Activated naive CD4-positive, alpha-beta T cell treated with anti-CD3 and anti-CD28 coated beads, Interleukin-2, amount 10 ng/mL, durations not matched to agents 7 days and 5 days (primary cell): ENCODE data around the gene PRKCA.

ENCODE experiments used
- CTCF ChIA-PET: fragments of 350-600 bp; sonication (Branson Sonifier 250); formaldehyde crosslinking; loops from one replicate; lab custom pipeline; 2021; ENCODE audit warnings: antibody characterized with exemption; lab: Charles Lee
- DNase-seq: peaks from one replicate; pipeline ENCODE4 v3.0.0-alpha.2; 2020
- H3K27ac Mint-ChIP-seq: one replicate; pipeline ENCODE4 v1.8.0; 2021; ENCODE audit warnings: mild to moderate bottlenecking, moderate library complexity, mixed read lengths
- H3K27me3 Mint-ChIP-seq: one replicate; pipeline ENCODE4 v1.8.0; 2021; ENCODE audit warnings: mild to moderate bottlenecking, mixed read lengths
- H3K36me3 Mint-ChIP-seq: one replicate; pipeline ENCODE4 v1.8.0; 2021; ENCODE audit warnings: mixed read lengths
- H3K4me1 Mint-ChIP-seq: one replicate; pipeline ENCODE4 v1.8.0; 2021; ENCODE audit warnings: mixed read lengths
- H3K4me3 Mint-ChIP-seq: one replicate; pipeline ENCODE4 v1.8.0; 2021; ENCODE audit warnings: mild to moderate bottlenecking, moderate library complexity, mixed read lengths
- H3K9me3 Mint-ChIP-seq: one replicate; pipeline ENCODE4 v1.8.0; 2021; ENCODE audit warnings: mixed read lengths

The PRKCA gene

DNA sequence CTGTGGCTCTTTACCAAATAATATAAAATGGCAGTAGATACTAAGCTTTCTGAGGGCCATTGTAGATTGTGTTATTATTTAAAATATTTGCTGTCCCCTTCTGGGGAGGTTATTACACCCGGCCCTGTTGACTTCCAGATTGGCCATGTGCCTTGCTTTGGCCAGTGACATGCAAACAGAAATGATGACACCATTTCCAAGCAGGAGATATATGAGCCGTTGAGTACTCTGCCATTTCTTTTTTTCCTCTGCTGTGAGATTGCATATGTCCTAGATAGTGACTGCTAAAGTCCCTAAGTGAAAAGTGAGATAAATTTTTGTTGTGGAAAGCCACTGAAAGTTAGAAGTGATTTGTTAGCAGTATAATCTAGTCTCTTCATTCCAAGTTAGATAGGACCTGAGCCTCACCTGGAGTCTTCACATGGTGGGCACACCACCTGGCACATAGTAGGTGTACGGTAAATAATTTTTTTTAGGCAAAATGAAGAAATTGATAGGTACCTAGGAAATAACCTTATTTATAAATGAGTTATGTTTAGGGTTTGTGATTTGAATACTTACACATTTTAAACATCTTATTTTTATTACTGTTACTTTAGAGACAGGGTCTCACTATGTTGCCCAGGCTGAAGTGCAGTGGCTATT, 328.5 kb downstream of the PRKCA start:
- no peaks in the 10 kb centered on the region for H3K27me3 Mint-ChIP-seq
- peaks cover 28% of the 10 kb centered on the region for H3K4me1 Mint-ChIP-seq
- H3K27ac Mint-ChIP-seq = no peak overlapping the region
- no peak overlapping the region for H3K4me3 Mint-ChIP-seq
- CTCF ChIA-PET = no interaction called here
- H3K36me3 Mint-ChIP-seq = peaks cover 10% of the 10 kb centered on the region
- DNase-seq = no peak
- no peaks in the 10 kb centered on the region for H3K9me3 Mint-ChIP-seq

DNA sequence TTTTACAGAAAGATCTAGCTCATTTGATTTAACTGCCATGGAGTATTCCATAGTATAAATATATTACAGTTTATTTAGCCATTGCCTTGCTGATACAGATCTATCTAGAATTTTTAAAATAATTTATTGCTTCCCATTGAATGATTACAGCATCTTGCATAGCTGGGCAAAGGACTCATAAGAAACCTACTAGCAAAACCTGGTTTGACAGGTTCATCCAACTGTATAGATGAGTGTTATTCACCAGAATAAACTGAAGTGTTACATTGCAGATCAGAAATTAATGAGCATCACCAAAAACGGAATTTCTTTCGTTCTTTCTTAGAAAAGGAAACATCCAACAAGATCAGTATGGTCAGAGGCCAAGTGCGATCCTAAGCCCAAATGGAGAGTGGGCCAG, 330.3 kb downstream of the PRKCA start:
- H3K9me3 Mint-ChIP-seq = no peaks in the 10 kb centered on the region
- peak overlapping the region; percentile 26 for H3K27ac Mint-ChIP-seq
- H3K36me3 Mint-ChIP-seq = peaks cover 14% of the 10 kb centered on the region
- peaks cover 28% of the 10 kb centered on the region for H3K4me1 Mint-ChIP-seq
- H3K27me3 Mint-ChIP-seq = no peaks in the 10 kb centered on the region
- CTCF ChIA-PET = interaction anchor here (0.8 to 1.1 kb wide), 2 partner anchors 41 to 66 kb away, joined by 3 to 6 read pairs; no protein-coding TSS in a partner anchor
- no peak for DNase-seq
- H3K4me3 Mint-ChIP-seq = no peak overlapping the region

DNA sequence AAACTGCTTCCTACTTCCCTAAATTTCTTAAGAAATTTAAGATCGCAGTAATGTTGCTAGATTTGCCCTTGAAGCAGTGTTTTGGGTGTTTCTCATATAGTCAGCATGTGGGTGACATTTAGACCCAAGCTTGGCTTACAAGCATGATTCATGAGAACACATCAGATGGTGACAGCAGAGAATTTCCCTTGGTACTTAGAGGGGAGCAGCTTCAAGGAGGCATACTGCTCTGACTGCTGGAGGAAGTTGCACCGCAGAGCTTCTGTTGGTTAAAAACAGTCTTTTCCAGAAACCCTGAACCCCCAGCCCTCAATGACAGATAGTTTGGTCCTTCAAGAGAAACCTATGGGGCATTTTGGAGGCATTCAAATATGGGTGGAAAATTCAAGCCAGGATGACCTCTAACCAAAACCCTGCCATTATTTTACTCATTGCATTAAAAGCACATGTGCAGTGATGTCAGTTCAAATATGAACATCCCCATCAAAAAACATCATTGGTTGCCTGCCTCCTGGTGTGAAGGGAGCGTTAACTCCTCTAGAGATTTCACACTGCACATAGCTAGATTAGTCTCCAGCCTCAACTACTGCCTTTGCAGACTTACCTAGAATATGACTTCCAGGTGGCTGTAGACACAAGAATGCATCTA, 331.0 kb downstream of the PRKCA start:
- H3K27ac Mint-ChIP-seq = peak overlapping the region; percentile 33
- no peaks in the 10 kb centered on the region for H3K9me3 Mint-ChIP-seq
- DNase-seq = peak; percentile 53
- CTCF ChIA-PET = interaction anchor here (0.8 to 1.1 kb wide), 2 partner anchors 40 to 67 kb away, joined by 3 to 6 read pairs; no protein-coding TSS in a partner anchor
- peaks cover 17% of the 10 kb centered on the region for H3K36me3 Mint-ChIP-seq
- peaks cover 28% of the 10 kb centered on the region for H3K4me1 Mint-ChIP-seq
- no peak overlapping the region for H3K4me3 Mint-ChIP-seq
- H3K27me3 Mint-ChIP-seq = no peaks in the 10 kb centered on the region

DNA sequence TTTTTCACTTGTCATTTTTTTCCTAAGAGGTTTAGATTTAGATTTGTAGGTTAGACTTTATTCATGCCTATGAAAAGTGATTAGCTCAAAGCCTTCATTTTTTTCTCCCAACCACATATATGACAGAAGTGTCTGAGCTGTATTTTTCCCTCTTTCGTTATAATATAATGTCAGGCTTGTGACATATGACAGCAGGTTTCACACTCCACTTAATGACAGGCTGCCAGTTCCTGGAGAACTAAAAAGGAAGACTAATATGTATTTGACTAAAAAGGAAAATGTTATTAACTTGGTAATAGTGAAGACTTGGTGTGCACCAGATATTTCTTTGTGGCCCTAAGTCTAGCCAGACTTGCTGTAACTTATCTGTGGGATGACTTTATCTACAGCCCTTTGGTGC, 331.8 kb downstream of the PRKCA start:
- Mint-ChIP-seq H3K4me1 (peaks cover 28% of the 10 kb centered on the region), H3K27ac (no peak overlapping the region), H3K27me3 (no peaks in the 10 kb centered on the region), H3K4me3 (no peak overlapping the region), H3K36me3 (peaks cover 17% of the 10 kb centered on the region), H3K9me3 (no peaks in the 10 kb centered on the region)
- no peak for DNase-seq
- CTCF ChIA-PET = no interaction called here

DNA sequence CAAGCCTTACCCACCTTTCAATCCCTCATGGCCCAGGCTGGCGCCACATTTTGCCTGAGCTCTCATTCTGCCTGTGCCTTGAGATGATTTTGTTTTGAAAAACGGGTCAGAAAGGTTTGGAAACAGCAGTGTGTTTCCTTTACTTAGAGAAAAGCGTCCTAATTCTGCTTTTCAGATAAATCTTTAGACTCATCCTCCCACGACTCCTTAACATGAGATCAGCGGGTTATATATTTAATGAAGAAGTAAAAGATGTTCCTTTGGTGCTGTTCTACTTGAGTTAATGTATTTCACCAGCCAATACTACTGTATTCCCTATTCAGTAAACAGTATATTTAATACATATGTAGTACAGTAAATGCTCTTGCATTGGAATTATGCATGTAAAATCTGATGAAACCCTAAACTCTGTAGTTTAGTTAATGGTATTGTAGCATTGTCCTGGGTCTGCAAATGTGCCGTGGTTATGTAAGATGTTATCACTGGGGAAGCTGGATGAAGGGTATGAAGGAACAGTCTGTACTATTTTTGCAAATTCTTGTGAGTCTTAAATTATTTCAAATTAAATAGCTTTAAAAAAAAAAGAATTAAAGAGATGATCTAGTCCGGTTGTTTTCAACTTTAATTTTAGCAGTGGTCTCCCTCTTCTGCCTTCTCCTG, 333.1 kb downstream of the PRKCA start:
- peaks cover 28% of the 10 kb centered on the region for H3K4me1 Mint-ChIP-seq
- H3K36me3 Mint-ChIP-seq = peaks cover 23% of the 10 kb centered on the region
- H3K27me3 Mint-ChIP-seq = no peaks in the 10 kb centered on the region
- no peak for DNase-seq
- no peak overlapping the region for H3K4me3 Mint-ChIP-seq
- no peak overlapping the region for H3K27ac Mint-ChIP-seq
- CTCF ChIA-PET = no interaction called here
- H3K9me3 Mint-ChIP-seq = peaks cover 4% of the 10 kb centered on the region

DNA sequence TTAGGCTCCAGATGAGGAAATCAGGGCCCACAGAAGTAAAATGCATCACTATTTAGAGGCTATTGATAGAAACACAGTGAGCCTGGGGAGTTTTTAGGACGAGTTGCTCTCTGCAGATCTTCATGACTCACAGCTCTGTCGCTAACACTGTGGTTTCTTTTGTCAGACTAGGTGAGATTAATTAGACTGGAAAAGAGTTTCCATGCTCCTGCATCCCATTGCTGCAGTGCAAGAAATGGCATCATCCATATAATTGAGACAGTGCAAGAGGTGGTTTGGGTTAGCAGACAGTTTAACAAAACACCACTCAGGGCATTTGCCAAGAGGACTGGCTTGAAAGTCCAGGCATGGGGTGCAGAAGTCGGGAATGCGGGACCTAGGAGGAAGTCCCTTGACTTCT, 333.7 kb downstream of the PRKCA start:
- no peak overlapping the region for H3K4me3 Mint-ChIP-seq
- H3K27ac Mint-ChIP-seq = no peak overlapping the region
- H3K4me1 Mint-ChIP-seq = peaks cover 28% of the 10 kb centered on the region
- CTCF ChIA-PET = no interaction called here
- H3K36me3 Mint-ChIP-seq = peaks cover 23% of the 10 kb centered on the region
- no peaks in the 10 kb centered on the region for H3K27me3 Mint-ChIP-seq
- H3K9me3 Mint-ChIP-seq = peaks cover 4% of the 10 kb centered on the region
- no peak for DNase-seq

DNA sequence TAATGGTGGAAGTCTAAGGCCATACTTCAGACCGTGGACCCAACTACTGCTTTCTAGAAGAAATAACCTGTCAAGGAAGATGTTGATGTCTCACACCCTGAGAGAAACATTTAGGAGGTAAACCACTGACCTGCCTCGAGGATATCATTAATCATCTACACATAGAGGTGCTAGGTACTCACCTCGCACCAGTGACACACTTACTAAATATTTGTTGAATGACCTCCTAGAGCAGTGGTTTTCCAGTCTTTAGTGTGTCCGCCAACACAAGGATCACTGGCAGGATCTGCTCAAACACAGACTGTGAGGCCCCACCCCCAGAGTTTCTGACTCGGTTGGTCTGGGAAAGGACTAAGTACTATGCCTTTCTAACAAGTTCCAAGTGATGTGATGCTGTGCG, 335.1 kb downstream of the PRKCA start:
- Mint-ChIP-seq H3K4me1 (peaks cover 23% of the 10 kb centered on the region), H3K36me3 (peaks cover 36% of the 10 kb centered on the region), H3K27ac (no peak overlapping the region), H3K27me3 (no peaks in the 10 kb centered on the region), H3K4me3 (no peak overlapping the region), H3K9me3 (peaks cover 4% of the 10 kb centered on the region)
- no peak for DNase-seq
- CTCF ChIA-PET = no interaction called here

DNA sequence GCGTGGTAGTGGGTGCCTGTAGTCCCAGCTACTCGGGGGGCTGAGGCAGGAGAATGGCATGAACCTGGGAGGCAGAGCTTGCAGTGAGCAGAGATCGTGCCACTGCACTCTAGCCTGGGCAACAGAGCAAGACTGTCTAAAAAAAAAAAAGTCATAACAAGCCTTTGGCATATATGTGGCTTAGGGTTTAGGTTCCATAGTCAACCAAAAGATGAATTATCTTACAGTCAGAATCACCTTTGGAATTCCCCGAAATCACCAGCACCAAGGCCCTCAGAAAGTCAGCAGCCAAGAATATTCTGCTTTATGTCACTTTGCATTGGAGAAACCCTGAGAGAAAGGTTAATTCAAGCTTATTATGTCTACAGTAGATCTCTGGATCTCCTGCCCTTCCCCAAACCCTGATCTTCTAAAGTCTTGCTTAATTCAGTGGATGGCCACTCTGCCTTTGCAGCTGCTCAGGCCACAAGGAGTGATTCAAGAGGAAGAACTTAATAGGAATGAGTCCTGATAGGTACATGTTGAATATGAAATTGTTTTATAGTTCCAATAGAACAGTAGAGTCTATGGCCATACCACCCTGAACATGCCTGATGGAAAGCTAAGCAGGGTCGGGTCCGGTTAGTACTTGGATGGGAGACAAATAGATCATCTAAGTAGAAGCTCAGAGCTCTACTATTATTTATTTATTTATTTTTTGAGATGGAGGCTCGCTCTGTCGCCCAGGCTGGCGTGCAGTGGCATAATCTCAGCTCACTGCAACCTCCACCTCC, 336.5 kb downstream of the PRKCA start:
- Mint-ChIP-seq H3K9me3 (peaks cover 4% of the 10 kb centered on the region), H3K4me1 (peaks cover 9% of the 10 kb centered on the region), H3K4me3 (no peak overlapping the region), H3K27me3 (no peaks in the 10 kb centered on the region), H3K36me3 (peaks cover 43% of the 10 kb centered on the region), H3K27ac (no peak overlapping the region)
- DNase-seq = no peak
- CTCF ChIA-PET = interaction anchor here (1.1 to 1.4 kb wide), 2 partner anchors 24 to 384 kb away, joined by 3 read pairs; no protein-coding TSS in a partner anchor

DNA sequence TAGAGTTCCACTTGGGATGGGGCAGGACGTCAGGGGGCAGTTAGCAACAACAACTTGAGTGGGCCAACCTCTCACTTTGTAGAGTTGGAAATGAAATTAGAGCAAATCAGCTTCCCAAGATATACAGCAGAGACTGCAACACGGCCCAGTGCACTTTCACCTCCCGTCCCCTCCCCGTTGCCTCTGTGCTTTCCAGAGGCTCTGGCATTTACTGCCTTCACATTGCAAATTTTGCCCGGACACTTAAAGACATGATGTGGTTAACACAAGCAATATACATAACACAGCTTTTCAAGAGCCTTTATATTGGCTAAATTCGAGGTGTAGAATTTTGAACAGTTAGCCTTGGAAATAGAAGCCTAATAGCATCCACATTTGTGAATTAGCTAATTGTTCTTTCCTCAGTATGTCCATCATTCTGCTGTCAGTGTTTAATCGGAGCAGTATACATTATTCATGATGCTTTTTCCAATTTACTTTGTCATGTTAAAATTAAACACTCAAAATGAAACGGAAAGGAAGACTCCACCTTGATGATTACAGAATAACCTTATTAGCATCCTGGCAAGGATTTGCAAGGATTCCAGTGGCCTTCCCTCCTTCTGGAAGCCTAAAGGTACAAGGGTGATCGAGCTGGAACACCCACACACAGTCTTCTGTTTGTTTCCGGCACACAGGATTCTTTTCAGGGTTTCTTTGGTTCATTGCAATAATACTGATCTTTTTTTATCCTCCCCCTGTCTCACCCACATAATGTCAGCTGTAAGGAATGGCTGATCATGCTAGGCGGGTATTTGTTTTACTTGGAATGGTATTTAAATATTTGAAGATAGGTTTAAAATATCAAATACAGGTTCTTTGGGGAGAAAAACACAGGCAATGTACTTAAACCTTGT, 341.6 kb downstream of the PRKCA start:
- H3K27ac Mint-ChIP-seq = no peak overlapping the region
- no peak overlapping the region for H3K4me3 Mint-ChIP-seq
- CTCF ChIA-PET = no interaction called here

DNA sequence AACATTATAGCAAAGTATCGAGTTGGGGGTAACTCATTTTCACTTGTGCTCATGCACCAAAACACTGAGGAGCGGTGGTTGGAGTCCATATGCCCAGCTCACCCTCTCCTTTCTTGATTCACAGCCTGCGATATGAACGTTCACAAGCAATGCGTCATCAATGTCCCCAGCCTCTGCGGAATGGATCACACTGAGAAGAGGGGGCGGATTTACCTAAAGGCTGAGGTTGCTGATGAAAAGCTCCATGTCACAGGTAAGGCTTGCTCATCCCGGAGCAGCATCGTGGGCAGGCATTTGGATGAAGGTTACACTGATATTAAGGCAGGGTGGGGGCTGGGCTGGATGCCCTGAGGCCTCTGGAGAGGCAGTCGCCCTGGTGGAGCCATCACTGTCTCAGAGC, 342.8 kb downstream of the PRKCA start:
- CTCF ChIA-PET = no interaction called here
- H3K36me3 Mint-ChIP-seq = peaks cover 47% of the 10 kb centered on the region
- no peak overlapping the region for H3K27ac Mint-ChIP-seq

More for the DNA sequence above, 341.6 kb downstream of the PRKCA start:
- DNase-seq = no peak
- Mint-ChIP-seq H3K4me1 (no peaks in the 10 kb centered on the region), H3K36me3 (peaks cover 44% of the 10 kb centered on the region), H3K9me3 (peaks cover 4% of the 10 kb centered on the region), H3K27me3 (no peaks in the 10 kb centered on the region)

DNA sequence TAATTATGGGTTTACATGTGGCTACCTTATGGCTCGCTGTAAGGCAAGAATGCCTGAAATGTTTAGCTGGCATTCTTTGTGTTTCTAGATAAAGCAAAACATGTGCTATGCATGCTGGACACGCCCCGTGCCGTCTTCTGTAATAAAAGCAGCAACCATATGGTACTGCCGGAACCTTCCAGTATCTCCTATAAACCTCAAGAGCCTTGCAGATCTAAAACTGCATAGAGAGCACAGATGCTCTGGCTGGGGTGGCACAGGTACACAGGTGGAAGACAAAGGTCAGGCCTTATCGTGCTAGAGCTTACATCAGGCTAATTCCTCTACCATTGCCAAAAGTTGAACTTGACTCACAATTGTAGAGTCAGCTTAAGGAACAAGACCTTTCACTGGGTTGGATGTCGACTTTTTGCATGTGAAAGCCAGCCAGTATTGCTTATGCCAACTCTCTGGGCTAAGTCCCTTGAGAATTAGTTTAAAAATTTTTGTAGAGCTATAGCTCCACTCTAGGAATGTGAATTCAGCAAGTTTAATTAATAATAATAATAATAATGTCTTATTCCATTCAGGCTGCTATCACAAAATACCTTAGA, 345.1 kb downstream of the PRKCA start:
- no peak overlapping the region for H3K27ac Mint-ChIP-seq
- H3K36me3 Mint-ChIP-seq = peaks cover 44% of the 10 kb centered on the region

More for the DNA sequence above, 342.8 kb downstream of the PRKCA start:
- Mint-ChIP-seq H3K9me3 (peaks cover 3% of the 10 kb centered on the region), H3K27me3 (no peaks in the 10 kb centered on the region), H3K4me1 (peaks cover 2% of the 10 kb centered on the region), H3K4me3 (no peak overlapping the region)
- DNase-seq = no peak

DNA sequence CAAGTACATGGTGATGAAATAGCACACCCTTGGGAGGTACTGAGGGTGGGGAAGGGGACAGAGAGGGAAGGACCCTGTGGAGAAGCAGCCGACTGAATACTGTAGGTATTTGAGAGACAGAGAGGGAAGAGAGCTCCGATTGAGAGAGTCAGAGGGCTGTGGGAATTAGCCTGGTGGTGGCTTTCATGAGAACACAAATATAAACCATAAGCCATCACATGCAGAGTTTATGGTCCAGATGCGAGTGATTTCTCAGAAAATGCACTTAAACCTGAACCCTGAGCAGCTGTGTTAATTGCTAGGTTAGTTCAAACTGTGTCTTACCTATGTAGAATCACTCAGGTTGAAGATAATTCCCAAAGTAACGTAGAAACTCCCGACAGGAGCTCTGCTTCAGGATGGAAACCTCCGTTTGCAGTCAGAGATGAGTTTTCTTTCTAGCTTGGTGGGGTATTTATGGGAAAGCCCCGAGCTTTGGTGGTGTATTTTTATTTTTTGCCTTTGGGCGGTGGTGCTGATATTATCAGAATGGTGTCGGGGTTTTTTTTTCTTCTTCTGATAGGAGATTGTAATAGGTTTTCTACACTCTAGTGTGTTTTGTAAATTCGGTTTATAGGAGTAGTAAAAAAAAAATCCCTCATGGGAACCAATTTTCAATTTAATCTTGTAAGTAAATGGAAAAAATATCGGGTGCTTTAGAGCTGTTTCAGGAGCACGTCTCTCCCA, 347.6 kb downstream of the PRKCA start:
- H3K4me1 Mint-ChIP-seq = peaks cover 19% of the 10 kb centered on the region
- CTCF ChIA-PET = no interaction called here
- H3K27ac Mint-ChIP-seq = no peak overlapping the region

More for the DNA sequence above, 345.1 kb downstream of the PRKCA start:
- Mint-ChIP-seq H3K4me3 (no peak overlapping the region), H3K4me1 (peaks cover 12% of the 10 kb centered on the region), H3K27me3 (no peaks in the 10 kb centered on the region), H3K9me3 (no peaks in the 10 kb centered on the region)
- CTCF ChIA-PET = no interaction called here
- no peak for DNase-seq

DNA sequence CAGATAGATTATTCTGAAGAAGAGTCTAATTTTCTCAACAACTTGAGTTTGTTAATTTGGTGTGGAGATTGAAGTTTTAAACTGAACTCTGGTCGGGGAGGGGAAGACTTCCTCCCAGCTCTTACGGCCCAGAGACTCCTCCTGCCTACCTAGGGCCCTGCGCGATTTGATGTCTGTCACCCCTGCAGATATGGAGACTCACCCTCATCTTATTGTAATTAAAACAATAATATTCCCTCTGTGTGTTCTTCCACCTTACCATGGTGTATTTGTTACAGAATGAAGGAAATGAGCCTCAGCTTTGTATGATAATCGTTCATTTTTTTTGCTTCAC, 348.1 kb downstream of the PRKCA start:
- no peak for DNase-seq
- Mint-ChIP-seq H3K4me3 (no peak overlapping the region), H3K27ac (no peak overlapping the region), H3K27me3 (no peaks in the 10 kb centered on the region), H3K4me1 (peaks cover 19% of the 10 kb centered on the region), H3K9me3 (no peaks in the 10 kb centered on the region), H3K36me3 (peaks cover 59% of the 10 kb centered on the region)
- CTCF ChIA-PET = no interaction called here

More for the DNA sequence above, 347.6 kb downstream of the PRKCA start:
- no peak overlapping the region for H3K4me3 Mint-ChIP-seq
- H3K36me3 Mint-ChIP-seq = peaks cover 58% of the 10 kb centered on the region
- no peaks in the 10 kb centered on the region for H3K9me3 Mint-ChIP-seq
- no peak for DNase-seq
- H3K27me3 Mint-ChIP-seq = no peaks in the 10 kb centered on the region
